Erythroblast (primary cell): ENCODE data around the gene SLC36A3.

Experiments used
- GATA1 ChIP-seq: IDR thresholded peaks from 2 replicates; pipeline ENCODE4 v1.6.1; 2011; ENCODE audit warnings: low read depth, mild to moderate bottlenecking, control low read depth, low read length, moderate library complexity
- POLR2A ChIP-seq: IDR thresholded peaks from 2 replicates; pipeline ENCODE4 v1.6.1; 2011; ENCODE audit warnings: mild to moderate bottlenecking, low read length

DNA sequence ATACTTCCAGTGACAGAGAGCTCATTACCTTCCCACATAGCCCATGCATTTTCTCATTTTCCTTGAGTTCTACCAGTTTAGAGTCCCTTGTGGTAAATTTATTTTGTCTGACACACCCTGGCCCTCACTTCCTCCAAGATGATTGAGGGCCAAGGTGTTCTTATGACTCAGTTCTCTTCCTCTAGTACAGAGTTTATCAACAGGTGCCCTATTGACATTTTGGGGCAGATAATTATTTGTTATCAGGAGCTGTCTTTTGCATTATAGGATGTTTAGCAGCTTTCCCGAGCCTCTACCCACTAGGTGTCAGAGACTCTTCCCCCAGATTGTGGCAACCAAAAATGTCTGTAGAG, 7.1 kb downstream of the SLC36A3 start:
- TF ChIP-seq POLR2A (no peak), GATA1 (no peak)
